GM21381 (cell line): ENCODE results near the gene HMCN2.
"Not testable (repeated sequence)": the region's sequence is repeated elsewhere in the genome, so short reads cannot be mapped to it uniquely, and the experiment has no call there.

Experiments used
- ATAC-seq: cut with Tn5 transposase; IDR thresholded peaks from one replicate; pipeline ENCODE4 v1.9.1; 2021; ENCODE audit warnings: mild to moderate bottlenecking, moderate library complexity; ENCODE audit not compliant: unreplicated experiment

Gene HMCN2

DNA sequence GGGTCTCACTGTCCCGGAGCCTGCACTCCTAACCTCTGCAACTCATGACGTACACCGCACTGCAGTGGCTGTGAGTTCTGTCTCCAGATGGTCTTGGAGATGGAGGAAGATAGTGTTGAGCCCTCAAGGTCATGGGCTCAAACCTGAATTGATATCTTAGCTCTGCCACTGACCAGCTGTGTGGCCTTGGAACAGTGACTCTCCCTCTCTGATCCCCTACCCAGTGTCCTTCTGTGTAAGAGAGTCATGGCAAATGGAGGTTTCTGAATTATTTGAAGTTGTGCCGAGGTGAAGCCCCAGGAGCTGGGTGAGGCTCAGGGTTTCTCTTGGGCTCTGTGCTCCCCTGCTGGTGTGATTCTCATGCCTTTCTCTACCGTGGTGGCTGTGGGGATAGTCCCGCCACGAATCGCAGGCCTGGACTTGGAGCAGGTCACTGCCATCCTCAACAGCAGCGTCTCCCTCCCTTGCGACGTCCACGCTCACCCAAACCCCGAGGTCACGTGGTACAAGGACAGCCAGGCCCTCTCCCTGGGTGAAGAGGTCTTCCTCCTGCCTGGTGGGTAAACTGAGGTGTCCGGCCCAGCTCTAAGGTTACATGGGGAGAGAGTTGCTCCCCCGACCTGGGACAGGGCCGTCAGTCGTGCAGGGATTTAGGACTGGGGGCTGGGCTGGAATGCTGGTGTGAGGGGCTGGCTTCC lies 118.6 kb downstream of the HMCN2 start:
- ATAC-seq: no peak

- no peak for ATAC-seq
These were observed 119.7 kb downstream of the HMCN2 start for GRCh38 chr9:130385257-130385656.

DNA sequence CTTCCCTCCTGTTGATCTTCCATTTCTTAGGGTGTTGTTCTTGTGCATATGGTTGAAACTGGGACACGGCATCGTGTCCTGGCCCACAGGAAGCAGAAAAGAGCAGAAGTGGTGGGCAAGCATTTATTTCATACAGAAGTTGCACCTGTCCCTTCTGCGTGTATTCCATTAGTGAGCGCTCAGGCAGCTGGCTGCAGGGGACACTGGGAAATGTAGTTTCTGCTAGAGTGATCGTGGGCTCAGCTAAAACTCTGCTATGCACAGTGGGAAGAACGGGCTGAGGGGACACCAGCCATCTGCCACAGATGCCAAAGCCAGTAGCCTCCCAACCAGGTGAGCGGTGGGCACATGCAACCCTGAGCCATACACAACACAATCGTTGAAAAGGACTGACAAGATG lies 121.8 kb downstream of the HMCN2 start:
- no peak for ATAC-seq

GRCh38 chr9:130387905-130388304 lies 122.3 kb downstream of the HMCN2 start:
- no peak for ATAC-seq

DNA sequence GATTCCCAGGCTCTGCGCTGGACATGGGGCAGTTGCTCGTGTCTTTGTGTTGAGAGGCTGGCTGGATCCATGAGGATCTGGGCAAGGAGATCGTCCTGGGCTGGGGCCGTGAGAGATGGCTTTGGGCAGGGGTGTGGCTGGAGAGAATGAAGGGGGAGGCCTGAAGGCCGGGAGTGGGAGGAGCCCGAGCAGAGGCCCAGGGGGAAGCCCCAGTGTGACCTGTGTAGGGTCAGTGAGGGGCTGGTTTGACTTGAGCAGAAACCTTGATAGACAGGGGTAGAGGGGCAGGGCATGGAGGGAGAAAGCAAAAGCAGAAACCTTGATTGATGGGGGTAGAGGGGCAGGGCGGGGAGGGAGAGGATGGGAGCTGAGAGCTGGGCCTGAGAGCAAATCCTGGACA lies 124.8 kb downstream of the HMCN2 start:
- ATAC-seq: no peak

DNA sequence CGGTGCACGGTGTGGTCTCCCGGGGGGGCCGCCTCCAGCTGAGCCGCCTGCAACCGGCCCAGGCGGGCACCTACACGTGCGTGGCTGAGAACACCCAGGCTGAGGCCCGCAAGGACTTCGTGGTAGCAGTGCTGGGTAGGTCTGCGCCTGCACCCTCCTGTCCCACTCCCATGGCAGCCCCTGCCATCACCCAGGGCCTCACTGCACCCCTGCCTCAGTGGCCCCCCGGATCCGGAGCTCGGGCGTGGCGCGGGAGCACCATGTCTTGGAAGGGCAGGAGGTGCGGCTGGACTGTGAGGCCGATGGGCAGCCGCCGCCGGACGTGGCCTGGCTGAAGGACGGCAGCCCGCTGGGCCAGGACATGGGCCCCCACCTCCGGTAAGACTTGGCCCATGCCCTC lies 125.4 kb downstream of the HMCN2 start:
- ATAC-seq: no peak

DNA sequence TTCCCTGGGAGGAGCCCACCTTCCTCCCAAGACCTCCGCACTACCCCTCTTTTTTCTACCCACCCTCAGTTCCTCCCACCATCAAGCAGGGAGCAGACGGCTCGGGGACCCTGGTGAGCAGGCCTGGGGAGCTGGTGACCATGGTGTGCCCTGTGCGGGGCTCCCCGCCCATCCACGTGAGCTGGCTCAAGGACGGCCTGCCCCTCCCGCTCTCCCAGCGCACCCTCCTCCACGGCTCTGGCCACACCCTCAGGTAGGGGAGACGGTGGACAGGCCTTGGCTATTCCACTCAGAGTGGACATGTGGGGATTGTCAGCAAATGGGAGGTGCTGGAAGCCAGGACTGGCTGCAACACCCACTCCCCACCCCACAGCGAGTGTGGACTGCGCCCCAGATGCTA lies 126.3 kb downstream of the HMCN2 start:
- no peak for ATAC-seq

DNA sequence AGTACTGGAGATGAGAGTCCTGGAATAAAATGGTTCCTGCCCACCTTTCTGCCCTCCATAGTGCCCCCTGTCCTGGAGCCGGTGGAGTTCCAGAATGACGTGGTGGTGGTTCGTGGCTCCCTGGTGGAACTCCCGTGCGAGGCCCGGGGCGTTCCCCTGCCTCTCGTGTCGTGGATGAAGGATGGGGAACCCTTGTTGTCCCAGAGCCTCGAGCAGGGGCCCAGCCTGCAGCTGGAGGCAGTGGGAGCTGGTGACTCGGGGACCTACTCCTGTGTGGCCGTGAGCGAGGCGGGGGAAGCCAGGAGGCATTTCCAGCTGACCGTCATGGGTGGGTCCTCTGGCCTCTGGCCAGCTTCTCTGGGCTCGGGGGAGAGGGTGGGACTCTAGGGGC lies 128.1 kb downstream of the HMCN2 start:
- no peak for ATAC-seq

- no peak for ATAC-seq
These were observed 128.8 kb downstream of the HMCN2 start for GRCh38 chr9:130394320-130394719.

- no peak for ATAC-seq
These were observed 129.4 kb downstream of the HMCN2 start for GRCh38 chr9:130394814-130395470.

DNA sequence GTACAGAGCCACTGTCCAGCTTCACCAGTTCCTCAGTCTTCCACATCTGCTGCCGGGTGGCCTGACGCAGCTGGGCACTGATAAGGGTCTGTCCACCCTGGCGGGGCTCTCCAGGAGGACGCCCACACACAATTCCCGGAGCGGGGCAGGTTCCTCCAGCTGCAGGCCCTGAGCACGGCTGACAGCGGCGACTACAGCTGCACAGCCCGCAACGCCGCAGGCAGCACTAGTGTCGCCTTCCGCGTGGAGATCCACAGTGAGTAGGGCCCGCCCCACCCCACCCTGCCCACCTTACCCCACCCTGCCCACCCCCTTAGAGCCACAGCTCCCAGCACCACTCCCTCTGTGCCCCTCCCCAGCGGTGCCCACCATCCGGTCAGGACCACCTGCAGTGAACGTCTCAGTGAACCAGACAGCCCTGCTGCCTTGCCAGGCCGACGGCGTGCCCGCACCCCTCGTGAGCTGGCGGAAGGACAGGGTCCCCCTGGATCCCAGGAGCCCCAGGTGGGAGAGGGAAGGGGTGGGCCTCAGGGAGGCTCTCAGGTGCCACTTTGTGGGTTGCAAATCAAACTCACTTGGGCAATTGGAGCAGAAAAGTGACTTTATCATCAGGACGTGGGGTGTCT lies 130.4 kb downstream of the HMCN2 start:
- no peak for ATAC-seq

DNA sequence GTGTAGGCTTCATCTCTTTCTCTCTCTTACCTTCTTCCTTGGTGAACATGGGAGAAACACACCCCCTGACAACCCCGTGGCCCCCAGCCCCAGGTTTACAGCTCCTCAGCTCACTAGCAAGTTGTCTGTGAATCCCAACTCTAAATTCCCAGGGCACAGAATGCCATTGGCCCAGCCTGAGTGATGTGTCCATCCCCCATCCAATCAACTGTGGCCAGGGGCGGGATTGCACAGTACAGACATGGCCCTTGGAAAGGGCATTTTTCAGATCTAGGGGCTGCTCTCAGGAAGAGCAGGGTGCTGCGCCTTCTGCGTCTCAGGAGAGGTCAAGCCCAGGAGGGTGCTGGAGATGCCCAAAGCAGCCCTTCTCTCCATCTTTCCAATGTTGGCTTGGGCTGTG lies 131.0 kb downstream of the HMCN2 start:
- no peak for ATAC-seq

DNA sequence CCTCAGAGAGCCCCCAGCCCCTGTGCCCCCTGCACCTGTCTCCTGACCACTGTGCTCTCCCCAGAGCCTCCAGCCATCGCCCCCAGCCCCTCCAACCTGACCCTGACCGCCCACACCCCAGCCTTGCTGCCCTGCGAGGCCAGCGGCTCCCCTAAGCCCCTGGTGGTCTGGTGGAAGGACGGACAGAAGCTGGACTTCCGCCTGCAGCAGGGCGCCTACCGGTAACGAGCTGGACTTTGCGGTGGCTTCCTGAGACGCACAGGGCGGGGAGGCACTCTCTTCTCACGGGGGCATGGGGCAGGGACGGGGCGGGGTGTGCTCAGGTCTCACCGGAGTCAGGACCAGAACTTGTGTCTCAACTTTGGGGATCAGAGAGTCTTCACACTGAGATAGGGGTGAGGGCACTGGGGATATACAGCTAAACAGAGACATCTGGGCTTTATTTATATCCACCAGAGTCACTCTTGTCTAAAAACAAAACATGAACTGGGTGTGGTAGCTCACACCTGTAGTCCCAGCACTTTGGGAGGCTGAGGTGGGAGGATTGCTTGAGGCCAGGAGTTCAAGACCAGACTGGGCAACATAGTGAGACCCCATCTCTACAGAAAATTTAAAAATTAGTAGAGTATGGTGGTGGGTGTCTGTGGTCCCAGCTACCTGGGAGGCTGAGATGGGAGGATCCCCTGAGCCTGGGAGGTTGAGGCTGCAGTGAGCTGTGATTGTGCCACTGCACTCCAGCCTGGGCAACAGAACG lies 133.1 kb downstream of the HMCN2 start:
- no peak for ATAC-seq

DNA sequence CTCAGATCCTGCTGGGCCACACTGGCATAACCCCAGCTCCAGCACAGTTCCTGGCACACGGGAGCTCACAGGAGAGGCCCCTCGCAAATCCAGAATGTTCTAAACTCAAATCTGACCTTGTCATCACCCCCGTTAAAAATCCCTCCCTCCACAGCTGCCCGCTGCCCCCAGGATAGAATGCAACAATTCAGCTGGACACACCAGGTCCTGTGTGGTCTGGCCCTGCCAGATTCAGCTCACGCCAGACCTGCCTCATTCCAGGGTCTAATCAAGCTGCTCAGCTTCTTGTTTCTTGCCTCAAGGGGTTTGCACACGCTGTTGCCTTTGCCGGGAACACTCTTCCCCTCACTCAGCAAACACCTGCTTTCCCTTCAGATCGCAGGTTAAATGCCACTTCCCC lies 134.2 kb downstream of the HMCN2 start:
- ATAC-seq: no peak

GRCh38 chr9:130400870-130401269 lies 135.3 kb downstream of the HMCN2 start:
- ATAC-seq: no peak

GRCh38 chr9:130401742-130402141 lies 136.2 kb downstream of the HMCN2 start:
- ATAC-seq: not testable (repeated sequence)

DNA sequence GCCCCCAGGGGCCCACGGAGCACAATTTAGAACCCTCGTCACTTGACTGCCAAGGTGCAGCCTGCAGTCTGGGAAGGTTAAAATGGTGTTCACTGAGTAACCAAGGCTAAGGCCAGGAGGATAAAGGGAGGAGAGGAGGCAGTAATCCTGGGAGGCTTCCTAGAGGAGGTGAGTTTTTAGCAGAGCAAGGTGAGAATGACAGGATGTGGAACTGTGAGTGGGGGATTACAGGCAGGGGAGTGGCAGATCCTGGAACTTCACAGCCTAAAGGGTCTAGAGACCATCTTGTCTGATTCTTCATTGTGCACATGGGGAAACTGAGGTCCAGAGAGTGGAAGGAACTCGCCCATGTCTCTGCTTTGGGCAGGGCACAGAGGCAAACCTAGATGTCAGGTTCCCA lies 136.7 kb downstream of the HMCN2 start:
- no peak for ATAC-seq

DNA sequence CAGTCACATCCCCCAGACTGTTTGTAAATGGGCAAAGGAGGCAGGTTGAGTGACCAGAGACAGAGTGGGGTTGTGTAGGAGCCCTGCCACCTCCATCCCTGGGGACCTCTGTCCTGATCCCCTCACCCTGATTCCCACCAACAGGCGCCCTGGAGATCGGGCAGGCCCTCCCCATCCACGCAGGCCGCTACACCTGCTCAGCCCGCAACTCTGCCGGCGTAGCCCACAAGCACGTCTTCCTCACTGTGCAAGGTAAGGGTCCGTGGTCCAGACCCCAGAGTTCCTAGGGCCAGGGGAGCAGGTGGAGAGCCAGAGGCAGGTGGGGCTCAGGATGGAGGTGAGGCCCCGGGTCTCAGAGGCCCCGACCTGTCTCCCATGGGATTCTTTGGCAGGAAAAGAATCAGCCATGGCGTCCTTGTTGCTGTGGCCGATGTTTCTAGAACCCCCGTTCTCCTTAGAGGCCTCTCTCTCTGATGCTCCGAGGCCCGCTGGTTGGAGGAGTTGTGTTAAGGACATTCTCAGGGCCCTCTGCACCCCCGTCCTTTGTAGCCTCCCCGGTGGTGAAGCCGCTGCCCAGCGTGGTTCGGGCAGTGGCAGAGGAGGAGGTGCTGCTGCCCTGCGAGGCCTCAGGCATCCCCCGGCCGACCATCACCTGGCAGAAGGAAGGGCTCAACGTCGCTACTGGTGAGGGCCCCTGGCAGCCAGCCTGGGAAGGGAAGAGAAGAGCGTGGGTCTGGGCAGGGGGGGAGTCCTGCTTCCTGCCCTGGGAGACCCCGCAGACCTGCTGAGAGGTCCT lies 137.3 kb downstream of the HMCN2 start:
- no peak for ATAC-seq

- ATAC-seq: no peak
These were observed 140.2 kb downstream of the HMCN2 start for GRCh38 chr9:130405657-130406257.

GRCh38 chr9:130406278-130406895 lies 140.8 kb downstream of the HMCN2 start:
- no peak for ATAC-seq
